Ovary (tissue), 9 donors: ENCODE results near the gene SERPINA5. TPM values are rescaled to one million over a fixed set of nuclear protein-coding genes. Genes with fewer than 3 reads are reported as not detected.

Experiments
- DNase-seq, 5 donors: peaks; one replicate each; pipeline ENCODE4 v3.0.0-alpha.2; 2019 to 2020
- H3K27ac ChIP-seq, 2 donors: fragments of 200-600 bp; one replicate each; pipeline versions ENCODE4 v1.5.1 to v1.8.0; 2019 to 2022
- H3K27me3 ChIP-seq: fragments of 200-600 bp; one replicate; pipeline ENCODE4 v1.8.0; 2022
- H3K36me3 ChIP-seq: fragments of 200-600 bp; sonication (generic); one replicate; pipeline ENCODE4 v1.5.1; 2019
- H3K4me1 ChIP-seq: one replicate; pipeline ENCODE4 v1.8.1; 2013; ENCODE audit warnings: mild to moderate bottlenecking, moderate library complexity; ENCODE audit not compliant: insufficient read depth
- H3K4me3 ChIP-seq: fragments of 200-600 bp; sonication (generic); one replicate; pipeline ENCODE4 v1.5.1; 2017
- H3K9me3 ChIP-seq, 2 donors: fragments of 200-600 bp in 1 of 2; sonication (generic) in 1 of 2; one replicate each; pipeline versions ENCODE4 v1.5.1 to v1.8.1; 2013 to 2019; ENCODE audit warnings: mild to moderate bottlenecking in 1 of 2, moderate library complexity in 1 of 2
- EP300 ChIP-seq: sonication (generic); formaldehyde crosslinking; IDR thresholded peaks from one replicate; pipeline ENCODE4 v1.6.1; 2017; ENCODE audit warnings: antibody characterized with exemption
- POLR2A ChIP-seq: fragments of 450-650 bp; IDR thresholded peaks from one replicate; pipeline ENCODE4 v1.6.1; 2017; ENCODE audit warnings: antibody characterized with exemption, mild to moderate bottlenecking, moderate library complexity
- WGBS, 3 donors: extraction: QIAGEN DNeasy Blood & Tissue Kit in 1 of 3; methylation state at CpG; one replicate each; pipeline versions ENCODE4 v1.1.5 to v1.1.7; 2013 to 2017; 5-methylcytosine and 5-hydroxymethylcytosine counted together
- intact Hi-C, 4 donors: fragments of 100-400 bp; cut with DNase I; formaldehyde crosslinking; loops; one replicate each; pipeline versions ENCODE4 v1.11.0 to v1.15.1; 2022 to 2023
- polyA plus RNA-seq, 2 donors: library from polyadenylated mRNA; stranded (reverse); fragments of 200-250 nt in 1 of 2; fragments of 350-450 nt in 1 of 2; fragmentation: Illumina TruSeq in 1 of 2; extraction: RNeasy Lipid Tissue Mini Kit (QIAGEN cat#74804) in 1 of 2; gene quantifications; one replicate each; pipeline ENCODE4 v1.2.3, GENCODE V29; 2013 to 2014
- total RNA-seq, 7 donors: library from RNA; depleted of rRNA in 2 of 7; stranded (reverse); fragments of >200 nt in 2 of 7; fragmentation: NEBNext Ultra II Directional in 3 of 7; extraction: Animal tissue kit (Norgen Biotek cat#: 25700) in 3 of 7; gene quantifications; one replicate each; pipeline versions ENCODE4 v1.1.0 to v1.2.4, GENCODE V29; 2016 to 2023
- TF ChIP-seq, protein P1 (sequence below), 3 donors: fragments of 450-650 bp in 2 of 3; fragments of 200-600 bp in 1 of 3; IDR thresholded peaks; one replicate each; pipeline versions ENCODE4 v1.5.1 to v1.8.0; 2016 to 2022; ENCODE audit warnings: antibody characterized with exemption in 3 of 3, mild to moderate bottlenecking in 1 of 3
- donor health status: DM: no; HTN: no; CAD: no; lungs with moderate emphysema.
- donor health status: DM: no; HTN: no; CAD: no.
- donor health status: Bipolar disorder and iron deficiency.
- donor health status: DM: yes; HTN: yes; CAD: no.
- donor health status: DM: no; HTN: no; CAD: no.
- donor health status: DM: yes; HTN: yes; CAD: no.

The SERPINA5 gene
- total and polyA plus RNA-seq, 9 donors, result 8.3 to 66.2 (median 23.8) TPM

GRCh38 chr14:94620597-94620996 is 39.4 kb downstream of the SERPINA5 start:
- H3K4me1 ChIP-seq, result peaks cover 2% of the 10 kb centered on the region
- intact Hi-C loops, result no loop called here

DNA sequence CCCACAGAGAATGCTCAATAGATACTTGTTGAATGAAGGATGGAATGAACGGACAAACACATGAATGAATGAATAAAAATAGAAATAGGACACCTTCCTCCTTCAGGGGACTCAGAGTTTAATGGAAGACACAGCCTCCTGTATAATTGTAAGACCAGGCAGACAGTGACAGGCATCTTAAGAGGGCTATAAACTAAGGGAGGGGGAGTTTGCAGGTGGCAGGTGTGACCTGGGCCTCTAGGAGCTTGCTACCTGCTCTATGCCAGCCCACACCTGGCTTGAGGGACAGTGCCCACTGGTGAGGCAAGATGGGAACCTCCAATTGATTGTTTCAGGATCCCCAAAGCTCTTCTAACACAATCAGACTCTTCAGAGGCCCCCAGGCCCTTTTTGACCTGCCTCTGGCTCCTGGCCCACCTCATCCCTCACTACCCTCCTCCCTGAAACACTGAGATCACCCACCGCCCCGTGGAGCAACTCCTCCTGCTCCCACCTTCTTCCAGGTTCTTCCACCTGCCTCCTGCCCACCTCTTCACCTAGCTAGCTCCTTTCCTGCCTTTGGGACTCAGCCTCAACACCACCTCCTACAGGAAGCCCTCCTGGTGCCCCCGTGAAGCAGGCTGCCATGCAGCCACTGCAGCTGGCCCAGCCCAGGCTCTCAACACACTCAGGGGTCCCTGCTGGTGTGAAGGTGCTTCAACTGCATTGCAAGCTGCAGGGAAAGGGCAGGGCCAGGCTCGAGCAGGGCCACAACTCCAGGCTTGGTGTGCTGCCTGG is 40.3 kb downstream of the SERPINA5 start:
- no peak overlapping the region for H3K4me3 ChIP-seq
- no peaks in the 10 kb centered on the region for H3K36me3 ChIP-seq
- DNase-seq, result no peak
- intact Hi-C loops, result no loop called here
- H3K27me3 ChIP-seq, result no peaks in the 10 kb centered on the region
- H3K9me3 ChIP-seq, result no peaks in the 10 kb centered on the region
- 82 to 90% (median 83%) methylated on average over 5 of the region's 5 CpGs for WGBS, 3 donors
- H3K27ac ChIP-seq, result no peak overlapping the region
- no peaks in the 10 kb centered on the region for H3K4me1 ChIP-seq
- TF ChIP-seq, protein P1, sequence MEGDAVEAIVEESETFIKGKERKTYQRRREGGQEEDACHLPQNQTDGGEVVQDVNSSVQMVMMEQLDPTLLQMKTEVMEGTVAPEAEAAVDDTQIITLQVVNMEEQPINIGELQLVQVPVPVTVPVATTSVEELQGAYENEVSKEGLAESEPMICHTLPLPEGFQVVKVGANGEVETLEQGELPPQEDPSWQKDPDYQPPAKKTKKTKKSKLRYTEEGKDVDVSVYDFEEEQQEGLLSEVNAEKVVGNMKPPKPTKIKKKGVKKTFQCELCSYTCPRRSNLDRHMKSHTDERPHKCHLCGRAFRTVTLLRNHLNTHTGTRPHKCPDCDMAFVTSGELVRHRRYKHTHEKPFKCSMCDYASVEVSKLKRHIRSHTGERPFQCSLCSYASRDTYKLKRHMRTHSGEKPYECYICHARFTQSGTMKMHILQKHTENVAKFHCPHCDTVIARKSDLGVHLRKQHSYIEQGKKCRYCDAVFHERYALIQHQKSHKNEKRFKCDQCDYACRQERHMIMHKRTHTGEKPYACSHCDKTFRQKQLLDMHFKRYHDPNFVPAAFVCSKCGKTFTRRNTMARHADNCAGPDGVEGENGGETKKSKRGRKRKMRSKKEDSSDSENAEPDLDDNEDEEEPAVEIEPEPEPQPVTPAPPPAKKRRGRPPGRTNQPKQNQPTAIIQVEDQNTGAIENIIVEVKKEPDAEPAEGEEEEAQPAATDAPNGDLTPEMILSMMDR (IDR thresholded peaks at IDR 0.05), result no peak
- TF ChIP-seq EP300, result no peak
- no peak for TF ChIP-seq POLR2A

More at GRCh38 chr14:94620597-94620996, 39.4 kb downstream of the SERPINA5 start:
- TF ChIP-seq, protein P1 (IDR thresholded peaks at IDR 0.05), result no peak
- no peak for TF ChIP-seq POLR2A
- TF ChIP-seq EP300, result no peak
- 81 to 92% (median 92%) methylated on average over 6 of the region's 6 CpGs for WGBS, 3 donors
- H3K36me3 ChIP-seq, result no peaks in the 10 kb centered on the region
- H3K9me3 ChIP-seq, result no peaks in the 10 kb centered on the region
- H3K27ac ChIP-seq, result no peak overlapping the region
- no peak overlapping the region for H3K4me3 ChIP-seq
- no peak for DNase-seq
- H3K27me3 ChIP-seq, result no peaks in the 10 kb centered on the region

- Histone ChIP-seq H3K27me3 (no peaks in the 10 kb centered on the region), H3K9me3 (no peaks in the 10 kb centered on the region), H3K4me1 (no peaks in the 10 kb centered on the region), H3K4me3 (no peak overlapping the region), H3K27ac (no peak overlapping the region), H3K36me3 (no peaks in the 10 kb centered on the region)
- intact Hi-C loops, result no loop called here
- no peak for DNase-seq
- TF ChIP-seq EP300, result no peak
- TF ChIP-seq, protein P1 (IDR thresholded peaks at IDR 0.05), result no peak
- no peak for TF ChIP-seq POLR2A
- 43 to 54% (median 46%) methylated on average over 6 of the region's 6 CpGs for WGBS, 3 donors
These were observed 41.6 kb downstream of the SERPINA5 start for GRCh38 chr14:94622653-94623421.

DNA sequence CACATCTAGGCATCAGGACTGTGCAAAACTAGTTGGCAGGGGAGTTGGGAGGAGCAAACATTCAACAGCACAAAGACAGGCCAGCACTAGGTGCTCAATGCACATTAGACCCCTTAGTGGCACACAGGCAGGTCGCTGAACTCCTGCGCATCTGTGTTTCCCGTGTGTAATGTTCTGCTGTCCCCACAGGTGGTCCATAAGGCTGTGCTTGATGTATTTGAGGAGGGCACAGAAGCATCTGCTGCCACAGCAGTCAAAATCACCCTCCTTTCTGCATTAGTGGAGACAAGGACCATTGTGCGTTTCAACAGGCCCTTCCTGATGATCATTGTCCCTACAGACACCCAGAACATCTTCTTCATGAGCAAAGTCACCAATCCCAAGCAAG is 42.2 kb downstream of the SERPINA5 start:
- no peaks in the 10 kb centered on the region for H3K36me3 ChIP-seq
- no peaks in the 10 kb centered on the region for H3K4me1 ChIP-seq
- no peak overlapping the region for H3K4me3 ChIP-seq
- no peaks in the 10 kb centered on the region for H3K27me3 ChIP-seq
- 92 to 96% (median 93%) methylated on average over 4 of the region's 4 CpGs for WGBS, 3 donors
- TF ChIP-seq POLR2A, result no peak
- no peak for TF ChIP-seq EP300
- TF ChIP-seq, protein P1 (IDR thresholded peaks at IDR 0.05), result no peak
- DNase-seq, result no peak
- no peaks in the 10 kb centered on the region for H3K9me3 ChIP-seq
- H3K27ac ChIP-seq, result no peak overlapping the region
- intact Hi-C loops, result no loop called here
